NB4 (cell line): ENCODE results near the gene ZDHHC18.
A peak's percentile ranks its signal among the peaks of the same experiment; 100 is the strongest.
"Not testable (repeated sequence)": the region's sequence is repeated elsewhere in the genome, so short reads cannot be mapped to it uniquely, and the experiment has no call there.

Experiments
- DNase-seq: peaks from one replicate; pipeline ENCODE4 v3.0.0; 2010; ENCODE audit warnings: low read depth
- H3K4me3 ChIP-seq: one replicate; pipeline ENCODE4 v1.5.1; 2011; ENCODE audit warnings: mild to moderate bottlenecking, low read depth, low read length, moderate library complexity
- CTCF ChIP-seq: IDR thresholded peaks from one replicate; pipeline ENCODE4 v1.5.1; 2012; ENCODE audit warnings: low read depth, low read length
- MAX ChIP-seq: IDR thresholded peaks from 2 replicates; pipeline ENCODE4 v1.6.1; 2011; ENCODE audit warnings: low read depth, low read length
- MYC ChIP-seq: IDR thresholded peaks from 2 replicates; pipeline ENCODE4 v1.6.1; 2011; ENCODE audit warnings: low read depth, low read length
- POLR2A ChIP-seq: IDR thresholded peaks from 2 replicates; pipeline ENCODE4 v1.6.1; 2011; ENCODE audit warnings: mild to moderate bottlenecking; ENCODE audit not compliant: insufficient read length; ENCODE audit errors: extremely low read depth

The ZDHHC18 gene

GRCh38 chr1:26799479-26800142, 26.9 kb upstream of the ZDHHC18 start:
- no peak overlapping the region for H3K4me3 ChIP-seq
- DNase-seq, result no peak
- TF ChIP-seq MYC, result no peak
- TF ChIP-seq CTCF, result no peak
- no peak for TF ChIP-seq MAX
- no peak for TF ChIP-seq POLR2A

- H3K4me3 ChIP-seq, DNase-seq: not testable (repeated sequence)
These were observed 22.6 kb upstream of the ZDHHC18 start for GRCh38 chr1:26803932-26804331.

- H3K4me3 ChIP-seq, result not testable (repeated sequence)
- TF ChIP-seq CTCF, result peak; percentile 84
- peak; percentile 71 for DNase-seq
These were observed 16.4 kb upstream of the ZDHHC18 start for GRCh38 chr1:26810105-26810504.

- no peak for TF ChIP-seq CTCF
- TF ChIP-seq MYC, result no peak
- TF ChIP-seq MAX, result no peak
- no peak for TF ChIP-seq POLR2A
- no peak for DNase-seq
- H3K4me3 ChIP-seq, result no peak overlapping the region
These were observed 15.4 kb upstream of the ZDHHC18 start for GRCh38 chr1:26811057-26811456.

GRCh38 chr1:26811708-26812107, 14.8 kb upstream of the ZDHHC18 start:
- no peak for DNase-seq
- no peak for TF ChIP-seq CTCF
- TF ChIP-seq MYC, result no peak
- no peak for TF ChIP-seq MAX
- TF ChIP-seq POLR2A, result no peak
- H3K4me3 ChIP-seq, result no peak overlapping the region

- DNase-seq, result no peak
- TF ChIP-seq CTCF (no peak), POLR2A (no peak), MYC (no peak)
- no peak overlapping the region for H3K4me3 ChIP-seq
These were observed 12.1 kb upstream of the ZDHHC18 start for GRCh38 chr1:26814377-26814776.
